Activated CD4-positive, CD25-positive, alpha-beta regulatory T cell (primary cell): Measurements from ENCODE around the gene CSRP1.

Source experiments
- DNase-seq, 4 experiments: peaks; one replicate each; lab custom pipeline; 2025; lab: John Stamatoyannopoulos, UW

Gene CSRP1

GRCh38 chr1:201455098-201455497 is 51.8 kb downstream of the CSRP1 start:
- no peak for DNase-seq

GRCh38 chr1:201454608-201455007 is 52.3 kb downstream of the CSRP1 start:
- DNase-seq: no peak

DNA sequence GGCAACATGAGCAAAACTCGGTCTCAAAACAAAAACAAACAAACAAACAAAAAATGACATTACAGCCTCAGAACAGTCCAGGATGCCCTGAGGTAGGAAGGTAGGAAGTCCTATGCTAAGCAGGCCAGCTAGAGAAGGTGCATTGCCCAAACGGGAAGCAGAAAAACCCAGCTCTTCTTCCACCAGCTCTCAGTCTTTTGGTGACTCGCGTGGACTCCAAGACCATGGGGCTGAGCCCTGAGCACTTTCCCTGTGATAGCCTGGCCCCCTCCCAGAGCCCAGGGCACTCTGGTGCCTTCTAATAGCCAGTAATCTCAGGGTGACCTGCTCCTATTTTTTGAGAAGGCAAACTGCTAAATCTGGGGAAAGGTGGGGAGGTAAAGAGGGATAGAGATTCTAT is 54.1 kb downstream of the CSRP1 start:
- no peak for DNase-seq

DNA sequence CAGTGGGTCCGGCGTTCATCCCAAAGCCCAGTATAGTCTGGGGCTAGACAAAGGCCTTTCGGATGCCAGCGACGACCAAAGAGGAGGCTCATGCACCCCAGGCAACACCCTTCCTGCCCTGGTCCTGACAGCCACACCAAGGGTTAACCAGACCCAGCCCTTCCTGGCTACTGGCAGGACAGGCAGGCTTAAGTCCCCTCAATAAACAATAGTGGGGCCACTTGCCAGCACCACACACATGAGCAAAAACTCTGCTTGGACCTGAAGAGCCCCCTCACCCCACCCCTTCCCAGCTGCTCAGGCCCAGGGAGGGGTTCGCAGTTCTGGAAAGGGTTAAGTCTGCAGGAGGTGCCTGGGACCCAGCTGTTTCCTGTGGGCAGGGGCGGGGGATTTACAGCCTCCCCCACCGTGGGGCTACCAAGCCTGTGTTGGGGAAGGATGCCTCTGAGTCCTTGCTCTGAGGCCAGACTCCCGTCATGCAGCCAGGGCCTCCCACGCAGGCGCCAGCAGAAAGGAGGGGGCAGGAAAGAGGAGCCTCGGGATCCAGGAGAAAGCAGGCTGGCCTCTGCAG is 56.1 kb downstream of the CSRP1 start:
- DNase-seq: no peak

DNA sequence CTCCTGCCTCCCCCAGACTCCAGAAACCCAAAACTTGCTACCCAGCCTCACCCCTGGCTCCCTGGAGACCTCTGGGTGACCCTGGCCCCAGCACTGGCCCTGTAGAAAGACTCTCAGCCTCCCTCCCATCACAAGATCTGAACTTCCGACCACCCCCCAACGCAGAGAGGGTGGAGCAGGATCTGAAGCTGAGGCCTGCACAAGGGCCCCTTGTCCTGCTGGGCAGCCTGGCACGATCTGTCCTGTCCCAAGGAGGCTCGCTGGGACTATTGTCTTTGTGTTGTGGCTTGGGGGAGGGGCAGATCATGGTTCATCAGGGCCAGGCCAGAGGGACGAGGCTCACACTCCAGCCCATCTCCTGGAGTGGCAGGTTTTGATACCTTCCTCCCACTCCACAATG is 57.9 kb downstream of the CSRP1 start:
- DNase-seq: no peak

DNA sequence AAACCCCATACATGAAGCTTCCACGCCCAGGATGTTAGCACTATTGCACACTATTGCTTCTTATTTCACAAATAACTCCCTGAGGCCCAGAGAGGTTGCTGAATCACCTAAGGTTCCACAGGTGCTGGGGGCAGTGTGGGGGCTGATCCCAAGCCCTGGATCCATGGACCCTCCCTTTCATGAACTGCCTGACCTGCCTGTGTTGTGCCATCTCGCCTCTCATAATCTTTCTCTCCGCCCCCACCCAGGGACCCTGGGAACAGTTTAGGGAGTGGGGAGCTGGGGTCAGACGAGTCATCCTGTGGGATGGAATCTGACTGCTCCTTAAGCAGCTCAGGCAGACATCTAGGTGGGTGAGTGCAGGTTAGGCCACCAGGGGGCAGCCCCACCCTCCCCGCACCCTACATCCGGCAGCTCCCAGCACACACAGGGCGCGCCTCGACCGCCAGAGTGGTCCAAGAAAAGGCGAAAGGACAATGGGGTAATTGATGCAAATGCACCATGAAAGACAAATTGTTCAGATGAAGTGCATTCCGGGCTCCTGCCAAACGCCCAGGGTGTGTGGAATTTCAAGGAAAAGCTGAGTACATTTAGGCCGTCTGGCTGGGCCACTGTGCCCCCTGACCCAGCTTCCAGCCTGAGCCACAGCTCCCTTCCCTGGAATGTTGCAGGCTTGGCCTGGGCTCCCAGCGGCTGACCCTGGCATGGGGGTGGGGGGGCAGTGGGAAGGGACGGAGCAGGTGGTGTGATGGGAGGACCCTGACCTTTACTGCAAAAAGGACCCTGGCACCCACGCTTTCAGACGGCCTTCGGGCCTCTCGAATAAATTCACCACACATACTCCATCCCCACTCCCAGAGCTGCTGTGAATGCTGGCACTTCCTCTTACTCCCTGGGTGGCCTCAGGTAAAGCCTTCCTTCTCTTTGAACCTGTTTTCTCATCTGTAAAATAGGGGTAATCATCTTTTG is 58.7 kb downstream of the CSRP1 start:
- peak; percentile 22 to 46 (median 30) for DNase-seq

DNA sequence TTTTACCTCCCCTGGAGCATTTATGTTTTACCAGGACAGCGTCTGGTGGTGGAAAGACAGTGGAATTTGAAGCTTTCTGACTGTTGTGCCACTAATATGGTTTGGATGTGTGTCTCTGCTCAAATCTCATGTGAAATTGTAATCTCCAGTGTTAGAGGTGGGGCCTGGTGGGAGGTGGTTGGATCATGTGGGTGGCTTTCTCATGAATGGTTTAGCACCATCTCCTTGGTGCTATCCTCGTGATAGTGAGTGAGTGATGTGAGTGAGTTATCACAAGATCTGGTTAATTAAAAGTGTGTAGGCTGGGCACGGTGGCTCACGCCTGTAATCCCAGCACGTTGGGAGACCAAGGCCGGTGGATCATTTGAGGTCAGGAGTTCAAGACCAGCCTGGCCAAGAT is 61.6 kb downstream of the CSRP1 start:
- DNase-seq: no peak

DNA sequence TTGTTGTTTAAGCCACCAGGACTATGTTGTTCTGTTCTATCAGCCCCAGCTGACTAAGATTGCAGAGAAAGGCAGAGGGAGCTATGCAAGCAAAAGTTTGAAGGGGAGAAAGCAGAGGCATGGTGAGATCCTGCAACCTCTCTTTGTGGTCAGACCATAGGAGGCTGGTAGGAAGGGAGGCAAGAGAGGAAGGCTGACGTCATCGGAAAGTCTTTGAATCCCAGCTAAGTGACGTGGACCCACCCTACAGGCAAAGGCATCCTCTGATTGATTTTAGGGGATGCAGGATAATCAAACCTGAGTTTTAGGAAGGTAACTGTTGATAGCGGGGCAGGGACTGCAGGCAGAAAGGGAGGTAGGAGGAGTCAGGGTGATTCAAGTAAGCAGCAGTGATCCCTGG is 62.1 kb downstream of the CSRP1 start:
- DNase-seq: no peak

GRCh38 chr1:201443747-201444146 is 63.2 kb downstream of the CSRP1 start:
- DNase-seq: no peak

GRCh38 chr1:201436969-201437368 is 70.0 kb downstream of the CSRP1 start:
- DNase-seq: no peak

DNA sequence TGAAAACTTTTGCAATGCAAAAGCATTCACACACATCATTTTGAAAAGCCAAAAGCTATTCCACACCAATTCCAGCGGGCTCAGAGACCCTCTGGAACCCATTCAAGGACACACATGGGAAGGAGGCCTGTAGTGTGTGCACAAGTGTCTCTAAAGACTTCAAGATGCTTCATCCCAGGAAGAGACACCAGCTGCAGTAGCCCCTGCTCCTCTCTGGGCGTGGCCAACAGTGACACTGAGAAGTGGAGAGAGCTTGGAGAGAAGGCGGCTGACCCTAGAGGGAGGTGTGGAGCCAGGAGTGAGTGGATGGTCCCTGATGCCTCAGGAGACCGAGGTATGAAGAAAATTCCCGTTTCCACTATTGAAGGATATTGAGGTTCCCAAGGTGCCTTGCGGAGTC is 70.5 kb downstream of the CSRP1 start:
- no peak for DNase-seq

- no peak for DNase-seq
Observed at GRCh38 chr1:201434266-201434665, 72.7 kb downstream of the CSRP1 start.

DNA sequence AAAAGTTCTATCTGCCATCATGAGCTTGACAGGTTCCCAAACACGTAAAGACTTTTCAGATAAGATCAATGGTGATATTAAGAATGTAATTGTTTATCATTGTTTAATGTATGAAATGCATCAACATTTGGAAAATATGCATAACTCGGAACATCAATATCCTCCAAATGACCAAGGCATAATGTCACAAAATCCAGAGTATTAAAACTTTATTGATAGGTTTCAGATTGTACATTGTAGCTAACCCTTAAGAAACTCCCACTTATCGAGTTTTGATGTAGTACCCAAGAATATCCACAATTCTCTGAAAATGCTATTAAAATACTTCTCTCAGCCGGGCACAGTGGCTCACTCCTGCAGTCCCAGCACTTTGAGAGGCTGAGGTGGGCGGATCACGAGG is 73.3 kb downstream of the CSRP1 start:
- DNase-seq: no peak
